Stomach (tissue), 19 donors: Measurements from ENCODE around the gene IKZF1. TPM values are rescaled to one million over a fixed set of nuclear protein-coding genes. Genes with fewer than 3 reads are reported as not detected.

Experiments
- DNase-seq, 2 donors: peaks; one replicate each; pipeline versions ENCODE4 v3.0.0 to v3.0.0-alpha.2; 2013 to 2019
- H3K27ac ChIP-seq, 5 donors: fragments of 200-600 bp in 4 of 5; sonication (generic) in 4 of 5; one replicate each; pipeline ENCODE4 v1.5.1; 2013 to 2019; ENCODE audit warnings: mild to moderate bottlenecking in 1 of 5, moderate library complexity in 1 of 5
- H3K27me3 ChIP-seq, 3 donors: fragments of 200-600 bp; sonication (generic); one replicate each; pipeline ENCODE4 v1.5.1; 2017 to 2019; ENCODE audit warnings: mixed run types in 1 of 3
- H3K36me3 ChIP-seq, 4 donors: fragments of 200-600 bp; sonication (generic); 1 replicate in 3 of 4; 2 replicates in 1 of 4; pipeline ENCODE4 v1.5.1; 2016 to 2019
- H3K4me1 ChIP-seq, 4 donors: fragments of 200-600 bp; sonication (generic); one replicate each; pipeline ENCODE4 v1.5.1; 2016 to 2019
- H3K4me3 ChIP-seq, 4 donors: fragments of 200-600 bp; sonication (generic) in 3 of 4; one replicate each; pipeline ENCODE4 v1.5.1; 2016 to 2019; ENCODE audit warnings: mild to moderate bottlenecking in 1 of 4
- H3K9me3 ChIP-seq, 4 donors: fragments of 200-600 bp; sonication (generic); one replicate each; pipeline ENCODE4 v1.5.1; 2016 to 2019
- EP300 ChIP-seq: sonication (generic); formaldehyde crosslinking; IDR thresholded peaks from one replicate; pipeline ENCODE4 v1.6.1; 2017; ENCODE audit warnings: antibody characterized with exemption
- POLR2A ChIP-seq, 4 donors: fragments of 450-650 bp; IDR thresholded peaks; one replicate each; pipeline ENCODE4 v1.6.1; 2016; ENCODE audit warnings: antibody characterized with exemption in 4 of 4, control low read depth in 2 of 4, mild to moderate bottlenecking in 1 of 4, moderate library complexity in 1 of 4
- POLR2AphosphoS5 ChIP-seq, 3 donors: sonication (generic); formaldehyde crosslinking; IDR thresholded peaks; one replicate each; pipeline ENCODE4 v1.6.1; 2016; ENCODE audit warnings: antibody characterized with exemption in 3 of 3
- WGBS, 5 donors: extraction: QIAGEN DNeasy Blood & Tissue Kit in 3 of 5; methylation state at CpG; one replicate each; pipeline versions ENCODE4 v1.1.5 to v1.1.7; 2013 to 2018; 5-methylcytosine and 5-hydroxymethylcytosine counted together
- intact Hi-C: fragments of 100-400 bp; cut with DNase I; formaldehyde crosslinking; loops from one replicate; pipeline ENCODE4 v1.15.1; 2023; ENCODE audit warnings: low total_unique reads
- long read RNA-seq, 10 donors: transcript quantifications; one replicate each; lab custom pipeline, GENCODE V29; 2026
- polyA plus RNA-seq, 3 donors: library from polyadenylated mRNA; stranded (reverse); fragments of 200-250 nt; gene quantifications; one replicate each; pipeline ENCODE4 v1.2.3, GENCODE V29; 2013
- total RNA-seq, 5 donors: library from RNA; depleted of rRNA; stranded (reverse); fragments of >200 nt; gene quantifications; one replicate each; pipeline versions ENCODE4 v1.1.0 to v1.2.3, GENCODE V29; 2014 to 2016
- TF ChIP-seq, protein P1 (sequence below), 7 experiments: fragments of 450-650 bp in 4 of 7; fragments of 200-600 bp in 3 of 7; sonication (generic) in 3 of 7; IDR thresholded peaks; one replicate each; pipeline ENCODE4 v1.5.1; 2016 to 2019; ENCODE audit warnings: antibody characterized with exemption in 7 of 7, control low read depth in 2 of 7, mild to moderate bottlenecking in 1 of 7
- donor health status: healthy with polysubstance abuse.
- donor health status: Bipolar disorder and iron deficiency.
- donor health status: healthy.

IKZF1 gene
- total RNA-seq (100 to 1,000 TPM in 1 of 5 donors, 10 to 100 TPM in 3, 1 to 10 TPM in 1; 4.5 to 139 (median 14.0) TPM), polyA plus RNA-seq (1 to 10 TPM; 1.5 to 6.4 (median 1.8) TPM)
- long read RNA-seq, donor 1 = 0 reads
- long read RNA-seq, donor 2, full-length matches to known transcripts = 1 of 1 reads
- long read RNA-seq, donor 2, partial matches to known transcripts = 0 of 1 reads
- long read RNA-seq, donor 2, other reads (novel, unspliced or antisense) = 0 of 1 reads
- long read RNA-seq, donor 3 = 0 reads
- long read RNA-seq, donor 4 = 0 reads
- long read RNA-seq, donor 5 = 0 reads
- long read RNA-seq, donor 6 = 0 reads
- long read RNA-seq, donor 7, full-length matches to known transcripts = 1 of 1 reads
- long read RNA-seq, donor 7, partial matches to known transcripts = 0 of 1 reads
- long read RNA-seq, donor 7, other reads (novel, unspliced or antisense) = 0 of 1 reads
- long read RNA-seq, donor 8 = 0 reads
- long read RNA-seq, donor 9 = 0 reads
- long read RNA-seq, donor 10 = 0 reads

DNA sequence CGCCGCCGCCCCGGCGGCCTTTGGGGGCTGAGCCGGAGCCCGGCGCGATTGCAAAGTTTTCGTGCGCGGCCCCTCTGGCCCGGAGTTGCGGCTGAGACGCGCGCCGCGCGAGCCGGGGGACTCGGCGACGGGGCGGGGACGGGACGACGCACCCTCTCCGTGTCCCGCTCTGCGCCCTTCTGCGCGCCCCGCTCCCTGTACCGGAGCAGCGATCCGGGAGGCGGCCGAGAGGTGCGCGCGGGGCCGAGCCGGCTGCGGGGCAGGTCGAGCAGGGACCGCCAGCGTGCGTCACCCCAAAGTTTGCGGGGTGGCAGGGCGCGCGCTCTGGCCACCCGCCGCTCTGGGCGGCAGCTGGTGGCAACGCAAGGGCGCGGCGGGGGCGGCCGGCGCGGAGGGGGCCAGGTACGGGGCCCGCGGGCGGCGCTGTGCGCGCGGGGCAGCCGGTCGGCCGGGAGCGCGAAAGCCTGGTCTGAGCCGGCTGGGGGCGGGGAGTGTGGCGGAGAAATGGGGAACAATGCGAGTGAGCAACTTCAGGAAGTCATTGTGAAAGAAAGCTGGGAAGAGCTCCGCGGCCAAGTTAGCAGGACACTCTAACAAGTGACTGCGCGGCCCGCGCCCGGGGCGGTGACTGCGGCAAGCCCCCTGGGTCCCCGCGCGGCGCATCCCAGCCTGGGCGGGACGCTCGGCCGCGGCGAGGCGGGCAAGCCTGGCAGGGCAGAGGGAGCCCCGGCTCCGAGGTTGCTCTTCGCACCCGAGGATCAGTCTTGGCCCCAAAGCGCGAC, at the start of gene IKZF1:
Gene IKZF1, plus strand, starts transcription at position 588 of the 782 bp plus-strand sequence. CDS start 14,346 bp downstream, outside the sequence.
- peaks cover 0 to 71% (median 33%) of the 10 kb centered on the region in 3 donors for H3K27me3 ChIP-seq
- peak within 1 kb of the TSS; percentile 45 to 65 (median 55) for H3K4me3 ChIP-seq

DNA sequence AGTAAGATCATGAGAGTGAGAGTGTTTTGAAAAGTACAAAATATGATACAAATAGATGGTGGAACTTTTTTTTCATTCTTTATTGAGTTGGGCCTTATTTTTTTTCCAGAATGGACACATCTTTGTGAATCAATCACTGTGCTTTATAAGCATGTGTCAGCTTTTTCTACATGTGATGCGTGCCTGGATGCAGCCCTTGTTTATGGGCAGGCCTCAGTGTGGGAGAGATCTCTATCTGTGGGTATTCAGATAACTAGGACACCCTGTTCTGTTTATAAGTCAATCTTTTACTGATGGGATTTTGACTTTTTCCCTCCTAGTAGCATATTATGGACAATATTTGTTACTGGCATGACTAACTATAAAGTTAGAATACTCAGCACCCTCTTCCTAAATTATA, 42.9 kb upstream of the IKZF1 start:
- Histone ChIP-seq H3K36me3 (no peaks in the 10 kb centered on the region), H3K27me3 (no peaks in the 10 kb centered on the region), H3K4me1 (peaks cover 0 to 2% (median 0%) of the 10 kb centered on the region in 4 donors), H3K4me3 (no peak overlapping the region), H3K9me3 (no peaks in the 10 kb centered on the region), H3K27ac (peak overlapping the region in 1 of 5 donors; percentile 27)
- no peak for DNase-seq
- intact Hi-C loops = no loop called here
- TF ChIP-seq POLR2AphosphoS5 (IDR thresholded peaks at IDR 0.05) (no peak), POLR2A (IDR thresholded peaks at IDR 0.05) (no peak), EP300 (no peak)
- TF ChIP-seq, protein P1, sequence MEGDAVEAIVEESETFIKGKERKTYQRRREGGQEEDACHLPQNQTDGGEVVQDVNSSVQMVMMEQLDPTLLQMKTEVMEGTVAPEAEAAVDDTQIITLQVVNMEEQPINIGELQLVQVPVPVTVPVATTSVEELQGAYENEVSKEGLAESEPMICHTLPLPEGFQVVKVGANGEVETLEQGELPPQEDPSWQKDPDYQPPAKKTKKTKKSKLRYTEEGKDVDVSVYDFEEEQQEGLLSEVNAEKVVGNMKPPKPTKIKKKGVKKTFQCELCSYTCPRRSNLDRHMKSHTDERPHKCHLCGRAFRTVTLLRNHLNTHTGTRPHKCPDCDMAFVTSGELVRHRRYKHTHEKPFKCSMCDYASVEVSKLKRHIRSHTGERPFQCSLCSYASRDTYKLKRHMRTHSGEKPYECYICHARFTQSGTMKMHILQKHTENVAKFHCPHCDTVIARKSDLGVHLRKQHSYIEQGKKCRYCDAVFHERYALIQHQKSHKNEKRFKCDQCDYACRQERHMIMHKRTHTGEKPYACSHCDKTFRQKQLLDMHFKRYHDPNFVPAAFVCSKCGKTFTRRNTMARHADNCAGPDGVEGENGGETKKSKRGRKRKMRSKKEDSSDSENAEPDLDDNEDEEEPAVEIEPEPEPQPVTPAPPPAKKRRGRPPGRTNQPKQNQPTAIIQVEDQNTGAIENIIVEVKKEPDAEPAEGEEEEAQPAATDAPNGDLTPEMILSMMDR (IDR thresholded peaks at IDR 0.05) = no peak
- WGBS, 5 donors = 50 to 88% (median 72%) methylated on average over 1 of the region's 1 CpG

More for the DNA sequence above, at the start of gene IKZF1:
- peak within 1 kb of the TSS; percentile 70 to 88 (median 77) for H3K27ac ChIP-seq
- H3K4me1 ChIP-seq = peaks cover 0 to 18% (median 12%) of the 10 kb centered on the region in 4 donors
- 1% methylated on average over 32 to 107 of the region's 107 CpGs for WGBS, 5 donors
- DNase-seq = peak; percentile 65 to 70
- TF ChIP-seq POLR2A (IDR thresholded peaks at IDR 0.05) (no peak), POLR2AphosphoS5 (IDR thresholded peaks at IDR 0.05) (no peak), EP300 (no peak)
- TF ChIP-seq, protein P1 (IDR thresholded peaks at IDR 0.05) = no peak
- intact Hi-C loops = no loop called here
- no peaks in the 10 kb centered on the region for H3K9me3 ChIP-seq
- H3K36me3 ChIP-seq = no peaks in the 10 kb centered on the region

DNA sequence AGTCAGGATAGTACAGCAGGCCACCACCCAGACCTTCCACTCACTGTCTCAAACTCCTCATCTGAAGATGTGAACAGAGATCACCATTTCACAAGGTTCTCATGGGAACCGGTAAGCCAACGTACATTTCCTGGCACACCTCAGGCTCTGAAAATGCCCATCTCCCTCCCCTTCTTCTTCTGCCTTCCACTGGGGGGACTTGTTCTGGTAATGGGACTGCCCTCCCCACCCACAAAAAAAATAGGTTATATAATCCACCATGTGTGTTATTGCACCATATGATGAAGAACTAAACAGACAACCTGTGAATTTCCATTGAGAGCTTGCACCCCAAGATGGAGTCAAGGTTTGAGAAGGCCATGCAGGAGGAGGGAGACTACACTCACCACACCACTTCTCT, 42.1 kb upstream of the IKZF1 start:
- 70 to 89% (median 85%) methylated on average over 2 of the region's 2 CpGs for WGBS, 5 donors
- intact Hi-C loops = no loop called here
- Histone ChIP-seq H3K27me3 (no peaks in the 10 kb centered on the region), H3K4me3 (no peak overlapping the region), H3K4me1 (peaks cover 0 to 9% (median 1%) of the 10 kb centered on the region in 4 donors), H3K9me3 (no peaks in the 10 kb centered on the region), H3K36me3 (no peaks in the 10 kb centered on the region), H3K27ac (peak overlapping the region in 1 of 5 donors; percentile 6)
- TF ChIP-seq POLR2A (IDR thresholded peaks at IDR 0.05) (no peak), EP300 (no peak), POLR2AphosphoS5 (IDR thresholded peaks at IDR 0.05) (no peak)
- TF ChIP-seq, protein P1 (IDR thresholded peaks at IDR 0.05) = no peak
- no peak for DNase-seq
